Ishikawa (cell line): Measurements from ENCODE around the gene CAVIN1.

ENCODE experiments used
- CEBPB ChIP-seq: IDR thresholded peaks from 2 replicates; pipeline ENCODE4 v1.6.1; 2012
- CREB1 ChIP-seq: IDR thresholded peaks from 2 replicates; pipeline ENCODE4 v1.6.1; 2012; ENCODE audit warnings: low read depth
- MAX ChIP-seq: IDR thresholded peaks from 2 replicates; pipeline ENCODE4 v1.6.1; 2012
- RAD21 ChIP-seq: IDR thresholded peaks from 2 replicates; pipeline ENCODE4 v1.6.1; 2012; ENCODE audit warnings: low read depth
- REST ChIP-seq: IDR thresholded peaks from 2 replicates; pipeline ENCODE4 v1.6.1; 2012; ENCODE audit warnings: low read depth, mild to moderate bottlenecking
- TEAD4 ChIP-seq: IDR thresholded peaks from 2 replicates; pipeline ENCODE4 v1.6.1; 2012
- YY1 ChIP-seq: IDR thresholded peaks from 2 replicates; pipeline ENCODE4 v1.6.1; 2012; ENCODE audit warnings: low read depth

GRCh38 chr17:42359133-42359532 lies 63.9 kb downstream of the CAVIN1 start:
- TF ChIP-seq REST: no peak
- no peak for TF ChIP-seq MAX
- no peak for TF ChIP-seq YY1
- TF ChIP-seq TEAD4: no peak
- no peak for TF ChIP-seq CREB1
- TF ChIP-seq RAD21: no peak
- no peak for TF ChIP-seq CEBPB
